ENCODE measurements around the gene SIAH1.
"Not testable (repeated sequence)": the region's sequence is repeated elsewhere in the genome, so short reads cannot be mapped to it uniquely, and the experiment has no call there.

SIAH1 gene

DNA sequence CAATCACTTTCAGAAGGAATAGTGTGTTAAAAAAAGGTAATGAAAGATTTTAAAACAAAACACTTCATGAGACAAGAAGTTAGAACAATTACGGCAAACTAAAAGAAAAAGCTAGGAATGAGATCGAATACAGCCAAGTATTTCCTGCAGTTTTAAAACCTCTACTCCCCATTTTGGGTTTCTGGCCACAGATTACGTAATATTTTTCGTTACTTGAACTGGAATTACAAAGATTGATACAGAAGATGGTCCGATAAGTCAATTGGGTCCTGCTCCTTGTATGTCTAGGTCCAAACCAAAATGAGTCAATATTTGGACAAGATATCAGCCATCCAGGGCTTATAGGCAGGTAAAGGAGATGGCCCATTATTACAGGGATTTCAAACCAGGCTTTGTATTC is 52.2 kb downstream of the SIAH1 start:
- DNase-seq (ENCODE audit: low spot score), result no peak

DNA sequence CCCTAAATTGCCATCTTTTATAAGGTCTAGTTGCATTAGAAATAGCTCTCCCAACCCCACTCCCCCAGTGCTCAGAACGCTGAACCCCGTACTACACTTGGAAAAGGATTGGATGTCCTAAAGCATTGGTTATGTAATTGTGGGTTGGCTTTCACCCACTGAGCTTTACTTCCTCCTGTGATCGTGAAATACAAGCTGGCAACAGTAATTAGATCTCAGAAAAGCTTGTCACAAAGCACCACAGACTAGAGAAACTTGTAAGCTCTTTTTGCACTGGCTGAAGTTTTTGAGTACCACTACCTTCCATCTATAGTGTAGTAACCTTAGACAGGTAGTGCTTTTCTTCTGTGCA is 54.4 kb downstream of the SIAH1 start:
- DNase-seq (ENCODE audit: low spot score), result no peak

DNA sequence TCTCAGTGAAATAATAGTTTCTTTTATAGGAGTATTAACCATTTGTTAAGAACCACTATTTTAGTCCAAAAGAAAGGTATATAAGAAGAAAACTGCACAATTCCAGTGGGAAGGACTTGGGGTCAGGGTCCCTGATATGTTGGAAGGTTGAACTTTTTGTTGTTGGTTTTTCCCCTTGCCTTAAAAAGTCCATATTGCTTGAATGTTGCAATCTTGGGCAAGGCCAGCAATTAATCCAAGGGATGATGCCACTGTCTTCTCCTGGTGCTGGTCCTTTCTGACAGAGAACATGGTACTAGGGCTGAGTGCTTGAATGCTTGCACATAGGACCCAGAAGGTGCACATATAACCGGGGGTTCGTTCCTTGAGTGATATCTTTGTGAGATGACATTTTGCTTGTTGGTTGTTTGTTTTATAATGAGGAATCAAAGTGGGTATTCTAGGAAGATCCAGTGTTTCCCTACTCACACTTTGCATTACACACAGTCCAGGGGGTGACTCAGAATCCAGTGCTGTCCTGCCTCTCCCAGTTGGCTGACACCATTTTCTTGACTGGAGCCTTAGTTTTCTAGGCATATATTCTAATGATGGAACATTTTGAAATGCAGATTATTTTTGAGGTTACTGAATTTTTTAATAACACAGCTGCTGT is 54.9 kb downstream of the SIAH1 start:
- DNase-seq (ENCODE audit: low spot score), result no peak

DNA sequence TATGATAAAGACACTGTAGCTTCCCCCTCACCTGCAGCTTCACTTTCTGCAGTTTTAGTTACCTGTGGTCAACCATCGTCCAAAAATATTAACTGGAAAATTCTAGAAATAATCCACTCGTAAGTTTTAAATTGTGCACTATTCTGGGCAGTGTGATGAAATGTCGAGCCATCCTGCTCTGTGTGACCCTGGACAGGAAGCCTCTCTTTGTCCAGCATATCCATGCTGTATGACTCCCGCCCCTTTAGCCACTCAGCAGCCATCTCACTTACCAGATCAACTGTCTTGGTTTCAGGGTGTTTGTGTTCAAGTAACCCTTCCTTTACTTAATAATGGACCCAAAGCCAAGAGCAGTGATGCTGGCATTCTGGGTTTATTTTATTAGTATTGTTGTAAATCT is 56.1 kb downstream of the SIAH1 start:
- DNase-seq (ENCODE audit: low spot score), result no peak

DNA sequence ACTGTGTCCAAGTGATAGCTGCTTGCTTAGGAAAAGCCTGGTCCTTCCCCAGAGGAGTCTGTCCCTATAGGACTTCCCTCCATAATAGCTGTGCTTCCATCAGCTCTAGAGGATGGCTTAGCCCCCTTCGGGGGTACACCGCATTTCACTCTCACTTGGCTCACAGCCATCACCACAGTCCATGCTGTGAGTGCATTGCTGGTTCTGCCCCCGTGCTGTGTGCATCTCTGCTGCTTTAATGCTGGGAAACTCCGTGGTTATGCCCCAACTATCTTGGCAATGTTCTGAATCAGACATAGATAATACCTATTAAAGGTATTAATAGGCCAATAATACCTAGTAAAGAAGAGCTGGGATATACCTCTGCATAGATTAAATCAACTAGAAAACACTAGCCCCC is 58.3 kb downstream of the SIAH1 start:
- no peak for DNase-seq (ENCODE audit: low spot score)

DNA sequence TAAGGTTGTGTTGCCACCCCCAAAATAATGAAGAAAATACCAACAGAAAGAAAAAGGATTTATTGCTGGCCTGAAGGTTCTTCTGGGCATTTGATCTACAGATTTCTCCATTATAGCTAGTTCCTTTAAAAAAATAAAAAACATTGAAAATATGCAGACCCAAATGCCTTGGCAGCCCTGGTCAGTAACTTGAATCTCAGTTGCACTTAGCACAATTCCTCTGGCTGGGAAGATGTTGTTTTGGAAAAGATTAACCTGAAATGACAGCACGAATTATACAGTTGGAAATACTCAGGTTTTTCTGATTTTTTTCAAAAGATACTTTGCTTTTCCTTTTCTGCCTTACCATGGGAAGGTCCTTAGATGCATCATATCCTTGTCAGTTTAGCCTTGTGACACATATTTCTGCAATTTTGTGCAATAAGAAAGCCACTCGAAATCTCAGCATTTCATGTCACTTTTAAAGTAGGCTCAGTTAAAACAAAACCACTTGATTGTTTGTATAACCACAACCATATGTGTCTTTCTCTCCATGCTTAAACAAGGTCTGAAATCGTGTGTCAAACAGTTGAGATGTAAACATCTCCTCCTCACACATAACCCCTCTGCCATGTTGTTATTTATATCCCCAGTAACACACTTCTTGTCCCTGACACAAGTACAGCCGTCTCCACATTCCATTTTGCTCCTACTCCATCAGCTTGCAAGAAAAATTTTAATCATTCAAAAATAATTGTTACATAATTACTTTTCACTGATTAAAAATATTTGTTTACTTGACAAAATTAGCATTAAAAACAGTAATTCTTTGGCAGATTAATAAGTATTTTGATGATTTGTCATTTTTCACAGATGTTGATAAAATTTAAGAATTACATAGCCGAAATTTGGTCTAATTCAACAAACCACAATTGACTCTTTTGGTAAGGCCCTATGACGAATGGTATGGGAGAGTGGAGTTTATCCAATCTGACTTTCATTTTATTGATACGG is 61.1 kb downstream of the SIAH1 start:
- DNase-seq (ENCODE audit: low spot score), result no peak

DNA sequence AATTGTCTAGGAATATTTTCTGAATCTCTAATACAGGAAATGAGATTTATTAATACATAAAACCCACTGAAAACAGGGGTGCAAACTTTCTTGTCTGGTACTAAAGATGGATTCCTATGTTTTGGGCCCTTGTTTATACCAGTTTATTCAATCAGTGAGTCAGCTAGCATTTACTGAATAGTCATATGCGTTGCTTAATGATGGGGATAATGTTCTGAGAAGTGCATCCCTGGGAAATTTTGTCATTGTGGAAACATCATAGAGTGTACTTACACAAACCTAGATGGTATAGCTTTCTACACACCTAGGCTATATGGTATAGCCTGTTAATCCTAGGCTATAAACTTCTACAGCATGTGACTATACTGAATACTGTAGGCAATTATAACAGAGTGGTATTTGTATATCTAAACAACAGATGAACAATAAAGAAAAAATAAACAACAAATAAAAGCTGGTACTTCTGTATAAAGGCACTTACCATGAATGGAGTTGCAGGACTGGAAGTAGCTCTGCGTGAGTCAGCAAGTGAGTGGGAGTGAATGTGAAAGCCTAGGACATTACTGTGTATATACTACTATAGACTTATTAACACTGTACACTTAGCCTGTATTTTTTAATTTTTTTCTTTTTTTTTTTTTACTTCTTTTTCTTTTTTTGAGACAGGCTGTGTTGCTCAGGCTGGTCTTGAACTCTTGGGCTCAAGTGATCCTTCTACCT is 63.7 kb downstream of the SIAH1 start:
- peak; percentile 8 for DNase-seq (ENCODE audit: low spot score)

DNA sequence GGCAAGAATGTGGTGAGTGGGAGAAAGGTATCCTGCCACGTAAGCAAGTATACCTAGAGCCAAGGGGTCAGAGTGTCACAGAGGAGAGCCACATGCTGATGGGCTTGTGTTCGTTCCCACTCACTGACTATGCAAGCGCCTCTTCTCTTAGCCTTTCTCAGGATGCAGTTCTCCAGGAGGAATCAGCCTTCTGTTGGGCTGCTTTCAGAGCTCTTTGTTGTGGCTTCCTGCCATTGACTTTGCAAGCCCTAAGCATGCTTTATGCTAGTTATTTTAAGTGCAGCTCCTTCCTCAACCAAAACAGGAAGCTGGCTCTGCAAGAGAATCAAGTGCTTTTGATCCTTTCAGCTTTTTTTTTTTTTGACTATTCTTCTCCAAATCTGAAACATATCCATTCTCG is 66.6 kb downstream of the SIAH1 start:
- no peak for DNase-seq (ENCODE audit: low spot score)

DNA sequence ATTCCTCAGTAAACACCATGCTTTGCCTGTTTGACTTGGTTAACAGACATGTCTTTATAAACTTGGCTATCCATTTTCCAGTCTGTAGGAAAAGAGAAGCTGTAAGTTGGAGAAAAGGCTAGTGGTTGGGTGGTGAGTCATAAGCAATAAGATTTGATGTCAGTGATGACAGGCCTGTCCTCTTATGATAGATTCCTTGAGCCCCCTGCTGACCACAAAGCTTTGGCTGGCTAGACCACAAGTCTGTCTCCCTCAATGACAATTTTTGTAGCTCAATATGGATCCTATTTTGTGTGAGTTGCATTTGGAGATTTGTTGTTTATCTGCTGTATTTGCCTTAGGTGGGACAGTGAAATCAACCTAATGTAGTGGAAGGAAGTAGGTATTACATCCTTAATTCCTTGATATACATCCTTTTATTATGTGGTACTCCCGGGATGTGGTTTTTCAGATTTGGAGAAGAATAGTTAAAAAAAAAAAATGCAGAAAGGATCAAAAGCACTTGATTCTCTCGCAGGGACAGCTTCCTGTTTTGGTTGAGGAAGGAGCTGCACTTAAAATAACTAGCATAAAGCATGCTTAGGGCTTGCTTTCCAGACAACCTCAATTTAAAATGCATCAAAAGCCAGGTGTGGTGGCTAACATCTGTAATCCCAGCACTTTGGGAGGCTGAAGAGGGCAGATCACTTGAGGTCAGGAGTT is 67.4 kb downstream of the SIAH1 start:
- peak; percentile 54 for DNase-seq (ENCODE audit: low spot score)

DNA sequence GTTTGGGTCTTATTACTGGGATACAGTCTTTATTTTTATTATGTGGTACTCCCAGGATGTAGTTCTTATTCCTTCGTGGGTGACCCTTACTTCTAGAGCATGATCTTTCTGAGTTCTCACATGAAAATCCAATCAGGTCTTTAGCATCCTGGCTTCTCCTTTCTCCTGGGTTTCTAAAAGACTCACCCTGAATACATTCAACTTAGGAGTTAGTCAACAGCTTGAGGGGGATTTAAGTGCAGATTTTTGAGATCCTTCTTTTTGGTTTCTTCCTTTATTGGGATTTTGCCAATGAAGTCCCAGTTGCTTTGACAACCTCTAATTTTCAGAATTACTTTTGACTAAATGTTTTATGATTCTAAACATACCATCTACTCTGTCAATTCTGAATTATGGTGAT is 68.2 kb downstream of the SIAH1 start:
- no peak for DNase-seq (ENCODE audit: low spot score)

DNA sequence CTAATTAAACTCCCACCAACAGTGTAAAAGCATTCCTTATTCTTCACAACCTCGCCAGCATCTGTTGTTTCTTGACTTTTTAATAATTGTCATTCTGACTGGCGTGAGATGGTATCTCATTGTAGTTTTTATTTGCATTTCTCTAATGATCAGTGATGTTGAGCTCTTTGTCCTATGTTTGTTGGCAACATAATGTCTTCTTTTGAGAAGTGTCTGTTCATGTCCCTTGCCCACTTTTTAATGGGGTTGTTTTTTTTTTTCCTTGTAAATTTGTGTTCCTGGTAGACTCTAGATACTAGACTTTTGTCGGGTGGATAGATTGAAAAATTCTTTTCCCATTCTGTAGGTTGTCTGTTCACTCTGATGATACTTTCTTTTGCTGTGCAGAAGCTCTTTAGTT is 71.3 kb downstream of the SIAH1 start:
- DNase-seq (ENCODE audit: low spot score), result not testable (repeated sequence)

DNA sequence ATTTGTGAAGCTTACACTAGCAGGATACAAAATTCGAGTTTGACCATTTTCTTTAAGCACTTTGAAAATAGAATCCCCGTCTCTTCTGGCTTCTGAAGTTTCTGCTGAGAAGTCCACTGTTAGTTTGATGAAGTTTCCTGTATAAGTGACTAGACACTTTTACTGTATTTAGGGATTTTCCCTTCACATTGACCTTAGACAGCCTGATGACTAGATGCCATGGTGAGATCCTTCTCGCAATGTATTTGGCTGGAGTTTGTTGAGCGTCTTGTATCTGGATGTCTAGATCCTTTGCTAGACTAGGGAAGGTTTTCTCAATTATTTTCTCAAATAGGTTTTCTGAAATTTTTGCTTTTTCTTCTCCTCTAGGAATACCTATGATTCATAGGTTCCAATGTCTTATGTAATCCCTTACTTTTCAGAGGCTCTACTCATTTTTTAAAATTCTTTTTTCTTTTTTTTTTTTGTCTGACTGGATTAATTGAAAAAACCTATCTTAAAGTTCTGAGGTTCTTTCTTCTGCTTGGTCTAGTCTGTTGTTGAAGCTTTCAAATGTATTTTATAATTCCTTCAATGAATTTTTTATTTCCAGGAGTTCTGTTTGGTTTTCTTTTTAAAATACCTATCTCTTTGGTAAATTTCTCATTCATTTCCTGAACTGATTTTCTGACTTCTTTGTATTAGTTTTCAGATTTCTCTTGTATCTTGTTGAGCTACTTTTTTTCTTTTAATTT is 74.1 kb downstream of the SIAH1 start:
- no peak for DNase-seq (ENCODE audit: low spot score)

Data from COLO829 (cell line).